Omental fat pad (tissue), 4 donors: ENCODE measurements around the gene MAPK12. TPM values are rescaled to one million over a fixed set of nuclear protein-coding genes. Genes with fewer than 3 reads are reported as not detected.

ENCODE experiments used
- ATAC-seq: fragments of 150-250 bp; one replicate; pipeline ENCODE4 v1.9.1; 2016; ENCODE audit warnings: mild to moderate bottlenecking, moderate library complexity; ENCODE audit not compliant: low FRiP score
- DNase-seq: peaks from one replicate; pipeline ENCODE4 v3.0.0-alpha.2; 2019; ENCODE audit warnings: low spot score
- total RNA-seq, 4 donors: library from RNA; depleted of rRNA; stranded (reverse); fragments of >200 nt; gene quantifications; one replicate each; pipeline ENCODE4 v1.1.0, GENCODE V29; 2016
- TF ChIP-seq, protein P1 (sequence below), 3 donors: fragments of 450-650 bp; IDR thresholded peaks; one replicate each; pipeline ENCODE4 v1.5.1; 2016 to 2017; ENCODE audit warnings: antibody characterized with exemption in 3 of 3, mild to moderate bottlenecking in 3 of 3, moderate library complexity in 2 of 3

The MAPK12 gene
- total RNA-seq, 4 donors from 2014 or later = 7.9 to 31.1 (median 17.8) TPM

DNA sequence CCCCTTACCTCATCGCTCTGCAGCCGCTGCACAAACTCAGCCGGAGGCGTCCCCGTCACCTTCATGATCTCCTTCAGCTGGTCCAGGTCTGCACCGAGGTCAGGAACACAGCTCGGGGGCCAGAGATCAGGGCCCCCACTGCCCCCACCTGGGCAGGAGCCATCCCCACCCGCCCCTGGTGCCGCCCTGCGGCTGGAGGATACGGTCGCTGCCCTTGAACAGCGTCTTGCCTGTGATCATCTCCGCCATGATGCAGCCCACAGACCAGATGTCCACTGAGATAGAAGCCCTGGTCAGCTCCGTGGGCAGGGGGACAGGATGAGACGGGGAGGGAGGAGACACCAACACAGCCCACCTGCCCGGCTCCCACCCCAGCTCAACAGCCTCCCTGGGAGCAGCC is 5.9 kb downstream of the MAPK12 start:
- DNase-seq (no peak), ATAC-seq (no peak)
- TF ChIP-seq, protein P1, sequence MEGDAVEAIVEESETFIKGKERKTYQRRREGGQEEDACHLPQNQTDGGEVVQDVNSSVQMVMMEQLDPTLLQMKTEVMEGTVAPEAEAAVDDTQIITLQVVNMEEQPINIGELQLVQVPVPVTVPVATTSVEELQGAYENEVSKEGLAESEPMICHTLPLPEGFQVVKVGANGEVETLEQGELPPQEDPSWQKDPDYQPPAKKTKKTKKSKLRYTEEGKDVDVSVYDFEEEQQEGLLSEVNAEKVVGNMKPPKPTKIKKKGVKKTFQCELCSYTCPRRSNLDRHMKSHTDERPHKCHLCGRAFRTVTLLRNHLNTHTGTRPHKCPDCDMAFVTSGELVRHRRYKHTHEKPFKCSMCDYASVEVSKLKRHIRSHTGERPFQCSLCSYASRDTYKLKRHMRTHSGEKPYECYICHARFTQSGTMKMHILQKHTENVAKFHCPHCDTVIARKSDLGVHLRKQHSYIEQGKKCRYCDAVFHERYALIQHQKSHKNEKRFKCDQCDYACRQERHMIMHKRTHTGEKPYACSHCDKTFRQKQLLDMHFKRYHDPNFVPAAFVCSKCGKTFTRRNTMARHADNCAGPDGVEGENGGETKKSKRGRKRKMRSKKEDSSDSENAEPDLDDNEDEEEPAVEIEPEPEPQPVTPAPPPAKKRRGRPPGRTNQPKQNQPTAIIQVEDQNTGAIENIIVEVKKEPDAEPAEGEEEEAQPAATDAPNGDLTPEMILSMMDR (IDR thresholded peaks at IDR 0.05) = no peak

DNA sequence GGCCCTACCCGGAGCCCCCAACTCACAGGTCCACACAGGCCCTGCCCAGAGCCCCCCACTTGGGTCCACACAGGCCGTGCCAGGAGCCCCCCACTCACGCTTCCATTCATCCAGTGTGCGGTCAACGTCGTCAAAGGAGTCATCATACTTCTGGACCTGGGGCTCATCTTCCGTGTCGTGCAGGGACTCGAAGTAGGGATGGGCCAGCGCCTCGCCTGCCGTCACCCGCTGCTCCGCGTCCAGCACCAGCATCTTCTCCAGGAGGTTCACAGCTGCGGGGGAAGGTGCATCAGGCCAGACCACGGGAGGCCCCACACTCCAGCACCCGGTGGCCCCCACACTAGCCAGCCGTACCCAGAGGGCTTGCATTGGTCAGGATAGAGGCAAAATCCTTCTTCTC is 6.4 kb downstream of the MAPK12 start:
- ATAC-seq = no peak
- TF ChIP-seq, protein P1 (IDR thresholded peaks at IDR 0.05) = no peak

DNA sequence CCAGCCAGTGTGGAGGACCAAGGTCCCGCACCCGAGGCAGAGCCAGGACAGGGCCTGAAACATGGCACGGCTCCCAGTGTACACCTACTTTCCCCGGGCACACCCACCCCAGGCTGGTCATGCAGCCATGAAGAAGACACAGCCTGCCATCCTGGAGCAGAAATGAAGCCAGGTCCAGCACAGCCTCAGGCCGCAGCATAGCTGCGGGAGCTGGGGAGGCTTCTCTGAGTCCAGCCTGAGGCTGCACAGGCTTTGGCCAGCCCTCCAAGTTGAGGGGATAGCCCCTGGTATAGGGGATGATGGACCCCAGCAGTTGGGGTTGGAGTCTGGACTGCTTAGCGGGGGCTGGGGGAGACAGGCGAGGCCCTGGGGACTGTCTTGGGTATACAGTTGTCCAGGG is 7.5 kb downstream of the MAPK12 start:
- ATAC-seq (no peak), DNase-seq (no peak)
- TF ChIP-seq, protein P1 (IDR thresholded peaks at IDR 0.05) = no peak

More for the DNA sequence above, 6.4 kb downstream of the MAPK12 start:
- DNase-seq = no peak

DNA sequence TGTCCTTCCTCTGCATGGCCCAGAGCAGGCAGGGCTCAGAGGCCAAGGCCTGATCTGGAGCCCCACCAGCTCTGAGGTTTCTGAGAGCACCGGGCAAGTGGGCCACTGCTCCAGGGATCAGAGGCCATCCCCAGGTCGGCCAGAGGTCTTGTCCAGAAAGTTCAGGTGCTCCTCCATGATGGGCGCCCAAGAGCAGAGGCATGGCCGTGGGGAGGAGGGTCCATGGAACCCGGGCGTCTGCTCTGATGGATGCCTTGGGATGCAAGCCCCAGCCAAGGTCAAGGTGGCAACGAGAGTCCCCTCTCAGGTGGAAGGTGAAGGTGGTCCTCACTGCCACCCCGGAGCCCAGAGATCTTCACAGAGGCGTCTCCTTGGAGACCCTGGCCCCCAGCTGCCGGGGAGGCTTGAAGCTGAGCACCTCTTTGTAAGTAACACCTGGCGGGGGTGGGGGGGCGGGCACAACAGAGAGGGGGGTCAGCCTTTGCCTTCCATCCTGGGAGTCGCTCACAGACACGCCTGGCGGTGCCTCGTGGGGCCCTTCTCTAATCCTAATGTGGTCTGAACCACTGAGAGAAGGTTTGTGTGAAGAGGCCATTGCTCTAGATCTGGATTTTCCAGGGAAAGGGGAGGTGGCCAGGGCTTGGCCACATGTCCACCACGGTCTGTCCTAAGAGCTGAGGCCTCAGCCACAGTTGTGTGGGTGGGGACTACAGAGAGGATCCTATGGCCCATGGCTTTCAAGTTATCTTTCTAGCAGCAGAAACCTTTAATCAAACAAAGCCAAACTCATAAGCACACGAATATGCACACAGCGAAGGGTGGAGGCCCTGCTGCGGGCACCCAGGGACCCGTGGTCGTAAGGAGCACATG is 8.2 kb downstream of the MAPK12 start:
- DNase-seq (no peak), ATAC-seq (no peak)
- TF ChIP-seq, protein P1 (IDR thresholded peaks at IDR 0.05) = no peak

DNA sequence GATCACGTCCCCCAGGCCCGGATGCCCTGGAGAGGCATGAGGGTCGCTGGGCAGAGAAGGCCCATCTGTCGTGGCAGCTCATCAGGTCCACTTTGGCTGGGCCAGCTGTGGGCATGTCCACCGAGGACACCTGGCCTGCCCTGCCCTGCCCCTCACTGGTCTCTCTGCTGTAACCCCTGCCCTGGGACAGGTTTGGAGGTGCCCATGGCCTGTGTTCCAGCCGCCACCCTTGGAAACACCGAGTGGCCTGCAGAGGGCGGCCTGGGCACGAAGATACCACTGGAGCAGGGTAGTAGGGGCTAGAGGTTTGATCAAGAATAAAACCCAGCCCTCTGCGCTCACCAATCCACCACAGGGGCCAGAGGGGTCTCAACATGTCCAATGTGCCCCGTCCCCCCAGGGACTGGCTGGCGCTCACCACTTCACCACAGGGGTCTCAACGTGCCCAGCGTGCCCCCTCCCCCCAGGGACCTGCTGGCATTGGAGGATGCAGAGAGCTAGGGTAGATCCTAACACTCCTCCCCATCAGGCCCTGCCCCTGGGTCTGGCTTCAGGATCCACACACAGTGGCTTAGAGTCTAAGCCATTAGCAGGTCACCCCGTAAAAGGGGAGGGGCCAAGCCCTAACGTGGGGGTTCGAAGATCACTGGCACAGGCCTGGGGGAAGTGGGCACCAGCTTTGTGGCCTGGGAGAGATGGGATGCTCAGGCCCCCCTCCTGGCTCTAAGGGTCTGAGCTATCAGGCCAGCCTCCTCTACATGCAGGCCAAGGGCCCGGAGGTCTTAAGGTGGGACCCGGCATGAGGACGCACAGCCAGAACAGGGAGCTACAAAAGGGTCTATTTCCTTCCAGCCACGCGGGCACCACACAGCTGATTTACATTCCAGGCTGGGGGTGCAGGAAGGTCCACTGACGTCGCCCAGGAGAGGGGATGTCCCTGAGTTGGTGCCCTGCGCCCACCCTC is 9.1 kb downstream of the MAPK12 start:
- ATAC-seq (peak; percentile 63), DNase-seq (peak; percentile 64)
- TF ChIP-seq, protein P1 (IDR thresholded peaks at IDR 0.05) = peak in 1 of 3 donors; percentile 59

DNA sequence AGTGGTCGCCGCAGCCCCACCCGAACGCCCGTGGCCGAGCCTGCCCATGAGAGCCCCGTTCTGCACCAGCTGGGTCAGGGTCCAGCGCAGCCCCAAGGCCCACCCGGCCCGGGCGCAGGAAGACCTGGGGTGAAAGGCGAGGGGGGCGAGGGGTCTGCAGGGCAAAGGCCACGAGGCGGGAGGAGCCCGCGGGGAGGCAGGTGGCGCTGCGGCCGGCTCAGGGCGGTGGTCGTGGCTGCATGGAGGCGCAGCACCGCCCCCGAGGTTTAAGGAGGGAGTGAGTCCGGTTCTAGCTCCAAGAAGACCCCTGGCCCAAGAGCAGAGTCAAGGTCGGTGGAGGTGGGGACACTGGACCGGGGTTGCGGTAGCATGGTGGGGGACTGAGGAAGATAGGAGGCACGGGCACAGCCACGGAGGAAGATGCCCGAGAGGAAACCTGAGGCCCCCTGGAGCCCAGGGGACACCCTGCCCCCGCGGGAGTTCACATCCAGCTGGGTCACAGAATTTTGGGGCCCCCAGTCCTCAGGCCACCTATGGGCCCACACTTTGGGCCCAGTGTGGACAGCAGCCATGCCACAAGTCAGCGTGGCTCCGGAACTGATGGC is 9.9 kb downstream of the MAPK12 start:
- ATAC-seq (no peak), DNase-seq (no peak)
- TF ChIP-seq, protein P1 (IDR thresholded peaks at IDR 0.05) = no peak
